T-helper 17 cell (primary cell): ENCODE data around the gene ADGRD2. TPM values are rescaled to one million over a fixed set of nuclear protein-coding genes. Genes with fewer than 3 reads are reported as not detected.

Experiments
- ATAC-seq: fragments of 150-1000 bp; cut with Tn5 transposase; 2 replicates; pipeline ENCODE4 v1.10.0; 2021; ENCODE audit warnings: mild to moderate bottlenecking, moderate library complexity
- DNase-seq, 3 donors: peaks; one replicate each; pipeline versions ENCODE4 v3.0.0 to v3.0.0-alpha.2; 2020 to 2021
- H3K9me3 ChIP-seq: one replicate; pipeline ENCODE4 v1.7.0; 2013; ENCODE audit warnings: low read length, mild to moderate bottlenecking; ENCODE audit not compliant: control insufficient read depth, poor library complexity, severe bottlenecking
- H3K27ac Mint-ChIP-seq: one replicate; pipeline ENCODE4 v1.8.0; 2022; ENCODE audit warnings: mild to moderate bottlenecking, moderate library complexity, mixed read lengths
- H3K27me3 Mint-ChIP-seq: one replicate; pipeline ENCODE4 v1.8.0; 2022; ENCODE audit warnings: mixed read lengths
- H3K36me3 Mint-ChIP-seq: one replicate; pipeline ENCODE4 v1.8.0; 2022; ENCODE audit warnings: low read depth, mixed read lengths
- H3K4me1 Mint-ChIP-seq: one replicate; pipeline ENCODE4 v1.8.0; 2022; ENCODE audit warnings: mild to moderate bottlenecking, mixed read lengths
- H3K4me3 Mint-ChIP-seq: one replicate; pipeline ENCODE4 v1.8.0; 2022; ENCODE audit warnings: mild to moderate bottlenecking, moderate library complexity, mixed read lengths
- total RNA-seq, 4 donors: library from RNA in 2 of 4; stranded (reverse) in 2 of 4; gene quantifications; one replicate each; pipeline ENCODE4 v1.2.3 and lab custom pipeline; 2022 to 2026

ADGRD2 gene
- total RNA-seq, 2 donors from 2014 or later, result not detected

- Mint-ChIP-seq H3K27ac (no peak overlapping the region), H3K4me3 (no peak overlapping the region)
Measured at GRCh38 chr9:124471761-124472160, 21.5 kb downstream of the ADGRD2 start.

DNA sequence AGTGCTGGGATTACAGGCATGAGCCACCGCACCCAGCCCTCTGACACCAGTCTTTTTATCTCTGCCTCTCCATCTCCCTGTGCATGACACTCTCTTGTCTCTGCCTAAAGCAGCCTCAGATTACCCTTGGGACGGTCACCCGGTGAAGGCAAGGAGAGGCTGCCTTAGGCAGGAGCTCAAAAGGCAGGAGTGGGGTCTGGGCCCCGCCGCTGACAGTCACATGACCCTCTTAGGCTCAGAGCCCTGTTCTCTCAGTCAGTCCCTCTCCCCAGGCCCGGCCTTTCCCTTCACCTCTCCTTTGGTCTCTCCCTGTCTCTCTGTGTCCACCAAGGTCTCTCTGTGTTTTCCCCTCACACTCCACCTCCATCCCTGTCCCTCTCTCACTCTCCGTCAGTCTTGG is 22.5 kb downstream of the ADGRD2 start:
- Mint-ChIP-seq H3K27ac (no peak overlapping the region), H3K36me3 (peaks cover 4% of the 10 kb centered on the region)
- ATAC-seq, result no peak

More at GRCh38 chr9:124471761-124472160, 21.5 kb downstream of the ADGRD2 start:
- H3K9me3 ChIP-seq, result no peaks in the 10 kb centered on the region
- ATAC-seq (no peak), DNase-seq (no peak)
- Mint-ChIP-seq H3K4me1 (peaks cover 2% of the 10 kb centered on the region), H3K27me3 (peaks cover 32% of the 10 kb centered on the region), H3K36me3 (peaks cover 4% of the 10 kb centered on the region)

DNA sequence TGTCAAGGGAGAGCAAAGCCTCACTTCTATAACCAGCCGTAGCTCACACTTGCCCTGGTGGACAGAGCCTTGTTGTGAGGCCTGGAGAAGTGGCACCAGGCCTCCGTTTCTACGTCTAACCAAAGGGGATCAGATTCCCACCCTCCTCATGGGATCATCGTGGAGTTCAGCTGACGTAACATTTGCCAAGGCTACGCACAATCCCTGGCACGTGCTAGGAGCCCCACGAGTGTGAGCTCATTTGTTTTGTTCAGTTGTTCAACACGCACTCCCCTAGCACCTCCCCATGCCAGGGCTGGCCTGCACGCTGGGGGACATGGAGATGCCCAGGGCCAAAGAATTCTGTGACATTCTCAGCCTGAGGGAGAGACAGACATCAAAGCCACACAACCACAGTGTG is 23.1 kb downstream of the ADGRD2 start:
- H3K27ac Mint-ChIP-seq, result no peak overlapping the region
- no peaks in the 10 kb centered on the region for H3K9me3 ChIP-seq
- H3K27me3 Mint-ChIP-seq, result peaks cover 32% of the 10 kb centered on the region
- H3K4me3 Mint-ChIP-seq, result no peak overlapping the region
- ATAC-seq (no peak), DNase-seq (no peak)
- peaks cover 4% of the 10 kb centered on the region for H3K36me3 Mint-ChIP-seq
- peaks cover 3% of the 10 kb centered on the region for H3K4me1 Mint-ChIP-seq

More for the DNA sequence above, 22.5 kb downstream of the ADGRD2 start:
- no peak for DNase-seq
- H3K4me3 Mint-ChIP-seq, result no peak overlapping the region
- no peaks in the 10 kb centered on the region for H3K9me3 ChIP-seq
- H3K27me3 Mint-ChIP-seq, result peaks cover 32% of the 10 kb centered on the region
- peaks cover 2% of the 10 kb centered on the region for H3K4me1 Mint-ChIP-seq

DNA sequence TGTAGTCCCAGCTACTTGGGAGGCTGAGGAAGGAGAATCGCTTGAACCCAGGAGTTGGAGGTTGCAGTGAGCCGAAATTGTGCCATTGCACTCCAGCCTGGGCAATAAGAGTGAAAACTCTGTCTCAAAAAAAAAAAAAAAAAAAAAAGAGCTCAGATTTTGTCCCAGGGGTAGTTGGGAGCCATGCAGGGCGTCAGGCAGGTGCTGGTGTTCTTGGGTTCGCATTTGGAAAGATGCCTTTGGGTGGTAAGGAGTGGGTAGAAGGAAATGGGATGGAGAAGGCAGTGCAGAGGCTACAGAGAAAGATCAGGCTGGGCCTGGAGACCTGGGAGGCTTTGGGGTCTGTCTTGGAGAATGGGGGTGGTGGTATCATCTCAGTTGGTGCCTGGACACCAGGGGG is 23.9 kb downstream of the ADGRD2 start:
- H3K4me3 Mint-ChIP-seq, result no peak overlapping the region
- peaks cover 33% of the 10 kb centered on the region for H3K27me3 Mint-ChIP-seq

DNA sequence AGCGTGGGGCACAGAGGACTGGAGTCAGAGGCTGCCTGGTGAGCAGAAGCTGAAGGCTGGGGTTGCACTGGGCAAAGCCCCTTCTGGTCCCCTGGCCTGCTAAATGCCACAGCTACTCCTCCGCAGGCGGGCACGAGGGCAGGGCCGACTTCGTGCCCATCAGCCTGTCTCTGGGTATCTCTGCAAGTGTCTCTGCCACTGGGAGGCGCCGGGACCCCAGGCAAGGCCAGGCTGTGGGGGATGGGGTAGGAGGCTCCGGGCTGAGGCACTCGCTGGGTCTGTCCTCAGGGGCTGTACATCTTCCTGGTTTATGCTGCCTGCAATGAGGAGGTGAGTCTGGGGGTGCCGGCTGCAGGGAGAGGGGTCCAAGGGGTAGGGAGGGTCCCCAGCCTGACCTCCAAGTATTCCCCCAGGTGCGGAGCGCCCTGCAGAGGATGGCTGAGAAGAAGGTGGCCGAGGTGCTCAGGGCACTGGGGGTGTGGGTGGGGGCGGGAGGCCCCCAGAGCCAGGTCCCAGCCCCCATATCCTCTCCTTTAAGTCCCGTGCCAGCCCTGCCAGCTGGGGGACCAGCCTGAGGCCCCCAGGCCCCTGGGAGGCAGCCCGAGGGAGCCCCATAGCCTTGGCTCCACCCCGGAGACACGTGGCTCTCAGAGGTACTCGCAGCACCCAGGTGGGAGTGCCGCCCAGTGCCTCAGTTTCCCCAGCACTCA is 25.1 kb downstream of the ADGRD2 start:
- Mint-ChIP-seq H3K27me3 (peaks cover 43% of the 10 kb centered on the region), H3K27ac (no peak overlapping the region), H3K4me1 (peaks cover 4% of the 10 kb centered on the region), H3K4me3 (no peak overlapping the region), H3K36me3 (peaks cover 4% of the 10 kb centered on the region)
- no peaks in the 10 kb centered on the region for H3K9me3 ChIP-seq
- DNase-seq (no peak), ATAC-seq (no peak)

More for the DNA sequence above, 23.9 kb downstream of the ADGRD2 start:
- DNase-seq (no peak), ATAC-seq (no peak)
- Mint-ChIP-seq H3K27ac (no peak overlapping the region), H3K4me1 (peaks cover 4% of the 10 kb centered on the region), H3K36me3 (peaks cover 4% of the 10 kb centered on the region)
- H3K9me3 ChIP-seq, result no peaks in the 10 kb centered on the region

- Mint-ChIP-seq H3K4me3 (no peak overlapping the region), H3K36me3 (peaks cover 4% of the 10 kb centered on the region), H3K27ac (no peak overlapping the region), H3K27me3 (peaks cover 45% of the 10 kb centered on the region), H3K4me1 (peaks cover 4% of the 10 kb centered on the region)
- DNase-seq (no peak), ATAC-seq (no peak)
- H3K9me3 ChIP-seq, result no peaks in the 10 kb centered on the region
Measured at GRCh38 chr9:124475868-124476690, 25.8 kb downstream of the ADGRD2 start.

DNA sequence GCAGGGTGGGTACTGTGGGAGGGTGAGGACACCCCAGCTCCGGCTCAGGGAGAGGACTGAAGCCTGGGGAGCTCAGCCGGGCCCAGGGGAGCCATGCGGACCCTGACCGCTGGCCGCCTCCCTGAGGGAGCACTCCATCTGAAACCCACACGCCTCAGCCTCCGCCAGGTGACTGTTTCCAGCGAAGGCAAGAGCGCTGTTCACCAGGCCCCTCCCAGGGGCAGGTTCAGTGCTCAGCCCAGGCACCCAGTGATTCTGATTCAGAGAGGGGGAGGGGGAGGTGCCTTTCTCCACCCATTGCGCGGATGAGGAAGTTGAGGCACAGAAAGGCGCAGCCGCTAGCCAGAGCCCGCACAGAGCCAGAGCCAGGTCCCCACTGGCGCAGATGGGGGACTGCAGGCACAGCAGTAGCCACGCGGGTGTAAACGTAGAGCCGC is 27.0 kb downstream of the ADGRD2 start:
- H3K36me3 Mint-ChIP-seq, result peaks cover 1% of the 10 kb centered on the region
- peaks cover 4% of the 10 kb centered on the region for H3K4me1 Mint-ChIP-seq
- peaks cover 41% of the 10 kb centered on the region for H3K27me3 Mint-ChIP-seq
- H3K4me3 Mint-ChIP-seq, result no peak overlapping the region
- ATAC-seq (no peak), DNase-seq (no peak)
- H3K27ac Mint-ChIP-seq, result no peak overlapping the region
- H3K9me3 ChIP-seq, result no peaks in the 10 kb centered on the region

DNA sequence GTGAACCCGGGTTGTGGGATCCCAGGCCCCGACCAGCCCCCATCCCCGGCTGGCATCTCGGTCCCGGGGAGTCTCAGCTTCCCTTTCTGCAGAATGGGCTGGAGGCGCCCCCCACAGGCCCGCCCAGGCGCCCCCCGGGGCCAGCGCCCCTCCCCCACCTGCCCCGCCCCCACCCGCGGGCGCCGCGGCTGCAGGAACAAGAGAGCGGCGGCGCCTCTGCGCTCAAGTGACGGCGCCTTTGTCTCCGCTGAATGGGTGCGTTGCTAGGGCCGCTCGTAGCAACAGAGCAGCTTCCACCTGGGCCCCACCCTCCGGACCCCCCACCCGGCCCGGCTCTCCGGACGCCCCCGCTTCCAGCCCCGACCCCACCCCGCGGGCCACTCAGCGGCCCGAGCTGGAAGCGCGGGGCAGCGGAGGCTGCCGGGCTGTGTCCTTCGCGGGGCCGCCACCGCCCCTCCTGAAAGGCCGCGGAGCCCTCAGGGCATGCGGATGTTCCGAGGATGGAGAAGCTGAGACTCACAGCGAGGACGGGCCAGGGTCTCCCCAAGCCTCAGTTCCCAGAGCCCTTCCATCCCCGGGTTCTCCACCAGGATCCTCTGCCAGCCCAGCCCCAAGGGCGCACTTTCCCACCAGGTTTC is 27.5 kb downstream of the ADGRD2 start:
- Mint-ChIP-seq H3K4me1 (peaks cover 4% of the 10 kb centered on the region), H3K4me3 (no peak overlapping the region), H3K27ac (no peak overlapping the region), H3K27me3 (peaks cover 35% of the 10 kb centered on the region), H3K36me3 (no peaks in the 10 kb centered on the region)
- ATAC-seq (no peak), DNase-seq (no peak)
- H3K9me3 ChIP-seq, result no peaks in the 10 kb centered on the region

GRCh38 chr9:124478354-124478753 is 28.1 kb downstream of the ADGRD2 start:
- Mint-ChIP-seq H3K4me3 (no peak overlapping the region), H3K4me1 (peaks cover 2% of the 10 kb centered on the region), H3K27ac (no peak overlapping the region), H3K36me3 (no peaks in the 10 kb centered on the region), H3K27me3 (peaks cover 29% of the 10 kb centered on the region)
- DNase-seq, result no peak
- ATAC-seq, result no peak
- H3K9me3 ChIP-seq, result no peaks in the 10 kb centered on the region

GRCh38 chr9:124479371-124479770 is 29.1 kb downstream of the ADGRD2 start:
- no peak overlapping the region for H3K27ac Mint-ChIP-seq
- H3K27me3 Mint-ChIP-seq, result peaks cover 27% of the 10 kb centered on the region
- ATAC-seq (no peak), DNase-seq (no peak)
- no peaks in the 10 kb centered on the region for H3K9me3 ChIP-seq
- H3K4me3 Mint-ChIP-seq, result no peak overlapping the region
- no peaks in the 10 kb centered on the region for H3K36me3 Mint-ChIP-seq
- H3K4me1 Mint-ChIP-seq, result peaks cover 2% of the 10 kb centered on the region

DNA sequence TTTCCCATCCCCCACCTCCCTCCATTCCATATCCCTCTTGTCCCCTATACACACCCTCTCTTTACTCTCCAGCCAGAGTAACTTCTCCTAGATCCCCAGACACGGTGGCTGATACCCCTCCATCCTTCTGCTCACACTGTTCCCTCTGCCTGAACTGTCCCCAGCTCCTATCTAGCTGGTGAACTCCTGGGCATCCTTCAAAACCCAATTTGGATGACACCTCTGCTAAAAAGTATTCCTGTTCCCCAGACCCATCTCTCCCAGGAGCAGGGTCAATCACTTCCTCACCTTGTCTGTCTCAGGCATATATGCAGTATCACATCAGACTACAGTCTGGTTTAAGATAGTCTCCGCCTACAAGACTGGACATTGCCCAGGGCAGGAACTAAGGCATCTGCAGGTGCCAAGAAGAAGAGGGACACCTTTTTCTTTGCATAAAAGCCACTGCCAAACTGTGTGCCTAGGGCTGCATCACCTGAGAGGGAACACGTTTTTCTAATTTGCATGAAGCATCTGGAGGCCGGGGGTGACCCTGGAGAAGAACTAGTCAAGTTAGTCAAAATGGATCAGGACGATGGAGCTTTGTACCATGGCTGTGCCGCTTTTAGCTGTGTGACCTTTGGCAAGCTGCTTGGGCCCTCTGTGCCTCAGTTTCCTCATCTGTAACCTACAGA is 29.8 kb downstream of the ADGRD2 start:
- H3K9me3 ChIP-seq, result no peaks in the 10 kb centered on the region
- H3K27me3 Mint-ChIP-seq, result peaks cover 23% of the 10 kb centered on the region
- H3K4me1 Mint-ChIP-seq, result peaks cover 2% of the 10 kb centered on the region
- DNase-seq (no peak), ATAC-seq (no peak)
- H3K4me3 Mint-ChIP-seq, result no peak overlapping the region
- H3K36me3 Mint-ChIP-seq, result no peaks in the 10 kb centered on the region
- no peak overlapping the region for H3K27ac Mint-ChIP-seq

DNA sequence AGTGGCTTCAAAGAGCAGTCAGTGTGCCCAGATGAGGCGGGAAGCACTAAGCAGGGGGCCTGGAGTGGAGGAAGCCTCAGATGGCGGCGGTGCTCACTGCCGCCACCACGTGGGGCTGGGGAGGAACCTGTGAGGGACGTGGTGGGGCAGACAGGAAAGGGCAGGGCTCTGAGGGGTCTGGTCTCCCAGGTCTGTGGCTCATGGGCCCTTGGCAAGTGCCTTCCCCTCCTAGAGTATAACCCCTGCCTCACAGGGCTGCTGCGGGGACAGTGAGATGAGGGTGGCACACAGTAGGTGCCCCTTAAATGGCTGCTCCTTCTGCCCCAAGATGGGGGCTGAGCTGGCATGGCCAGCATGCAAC is 30.4 kb downstream of the ADGRD2 start:
- ATAC-seq, result no peak
- no peaks in the 10 kb centered on the region for H3K9me3 ChIP-seq
- Mint-ChIP-seq H3K36me3 (no peaks in the 10 kb centered on the region), H3K4me3 (no peak overlapping the region), H3K4me1 (peaks cover 2% of the 10 kb centered on the region), H3K27ac (no peak overlapping the region), H3K27me3 (peaks cover 21% of the 10 kb centered on the region)
- no peak for DNase-seq

GRCh38 chr9:124481115-124481514 is 30.9 kb downstream of the ADGRD2 start:
- ATAC-seq, result no peak

More at GRCh38 chr9:124481115-124481514, 30.9 kb downstream of the ADGRD2 start:
- H3K27me3 Mint-ChIP-seq, result peaks cover 21% of the 10 kb centered on the region
- H3K27ac Mint-ChIP-seq, result no peak overlapping the region
- H3K36me3 Mint-ChIP-seq, result no peaks in the 10 kb centered on the region
- no peaks in the 10 kb centered on the region for H3K9me3 ChIP-seq
- no peak for DNase-seq
- H3K4me3 Mint-ChIP-seq, result no peak overlapping the region
- H3K4me1 Mint-ChIP-seq, result peaks cover 2% of the 10 kb centered on the region
